Measurements from ENCODE around the gene KIF23.

DNA sequence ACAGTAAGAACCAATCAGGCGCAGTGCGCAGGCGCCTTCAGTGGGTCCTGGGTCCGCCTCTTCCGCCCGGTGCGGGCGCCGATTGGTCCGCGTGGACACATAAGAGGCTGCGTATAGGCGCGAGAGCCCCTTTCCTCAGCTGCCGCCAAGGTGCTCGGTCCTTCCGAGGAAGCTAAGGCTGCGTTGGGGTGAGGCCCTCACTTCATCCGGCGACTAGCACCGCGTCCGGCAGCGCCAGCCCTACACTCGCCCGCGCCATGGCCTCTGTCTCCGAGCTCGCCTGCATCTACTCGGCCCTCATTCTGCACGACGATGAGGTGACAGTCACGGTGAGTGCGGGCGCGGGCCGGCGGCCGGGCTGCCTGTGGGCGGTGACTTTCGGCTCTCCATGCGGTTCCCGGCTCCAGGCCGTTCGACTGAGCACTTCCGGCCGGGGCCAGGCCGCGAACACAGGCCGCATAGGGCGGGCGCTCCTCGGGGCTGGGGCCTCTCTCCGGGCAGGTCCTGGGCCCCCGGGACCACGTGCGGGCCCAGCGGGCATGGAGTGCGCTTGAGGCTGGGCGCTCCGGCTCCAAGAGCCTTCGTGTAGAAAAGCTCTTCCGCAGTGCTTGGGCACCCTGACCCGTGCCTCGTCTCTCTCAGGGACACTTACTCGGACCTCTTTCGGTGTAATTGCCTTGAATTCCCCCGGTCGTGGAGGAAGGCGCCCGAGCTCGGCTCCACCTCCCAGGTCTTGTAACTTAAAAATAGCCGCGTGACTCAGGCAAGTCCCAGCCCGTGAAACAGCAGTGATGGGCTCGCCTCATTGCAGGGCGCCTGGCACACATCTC lies 38.8 kb downstream of the KIF23 start, which contains the start of gene RPLP1:
- TF ChIP-seq, protein P1, sequence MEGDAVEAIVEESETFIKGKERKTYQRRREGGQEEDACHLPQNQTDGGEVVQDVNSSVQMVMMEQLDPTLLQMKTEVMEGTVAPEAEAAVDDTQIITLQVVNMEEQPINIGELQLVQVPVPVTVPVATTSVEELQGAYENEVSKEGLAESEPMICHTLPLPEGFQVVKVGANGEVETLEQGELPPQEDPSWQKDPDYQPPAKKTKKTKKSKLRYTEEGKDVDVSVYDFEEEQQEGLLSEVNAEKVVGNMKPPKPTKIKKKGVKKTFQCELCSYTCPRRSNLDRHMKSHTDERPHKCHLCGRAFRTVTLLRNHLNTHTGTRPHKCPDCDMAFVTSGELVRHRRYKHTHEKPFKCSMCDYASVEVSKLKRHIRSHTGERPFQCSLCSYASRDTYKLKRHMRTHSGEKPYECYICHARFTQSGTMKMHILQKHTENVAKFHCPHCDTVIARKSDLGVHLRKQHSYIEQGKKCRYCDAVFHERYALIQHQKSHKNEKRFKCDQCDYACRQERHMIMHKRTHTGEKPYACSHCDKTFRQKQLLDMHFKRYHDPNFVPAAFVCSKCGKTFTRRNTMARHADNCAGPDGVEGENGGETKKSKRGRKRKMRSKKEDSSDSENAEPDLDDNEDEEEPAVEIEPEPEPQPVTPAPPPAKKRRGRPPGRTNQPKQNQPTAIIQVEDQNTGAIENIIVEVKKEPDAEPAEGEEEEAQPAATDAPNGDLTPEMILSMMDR (IDR thresholded peaks at IDR 0.05; ENCODE audit: insufficient read depth, low read length, poor library complexity, severe bottlenecking), result no peak
- no peak for TF ChIP-seq EZH2phosphoT487 (conservative IDR thresholded peaks at IDR 0.05; ENCODE audit: low read length)

All from SU-DHL-6 (cell line).